ENCODE data around the gene IL25.

The IL25 gene

DNA sequence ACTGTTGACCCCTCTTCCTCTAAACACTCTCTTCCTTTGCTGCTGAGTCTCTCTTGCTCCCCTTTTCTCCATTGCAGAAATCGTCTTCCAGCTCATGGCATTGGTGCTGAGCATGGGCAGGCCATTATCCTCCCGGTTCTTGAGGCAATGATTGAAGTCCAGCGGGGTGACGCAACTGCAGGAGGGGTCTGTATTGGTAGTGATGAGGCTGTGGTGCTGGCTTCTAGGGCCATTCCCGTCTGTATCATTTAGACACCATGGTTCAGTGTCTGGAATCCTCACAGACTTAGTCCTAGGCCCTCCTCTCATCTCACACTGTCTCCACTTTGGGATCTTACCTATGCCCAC is 19.2 kb upstream of the IL25 start:
- H3K4me3 ChIP-seq (ENCODE audit: insufficient read depth, low read depth, low read length), result no peak overlapping the region
- H3K27ac ChIP-seq (ENCODE audit: insufficient read depth, low read depth, low read length, poor library complexity, severe bottlenecking), result no peak overlapping the region
- H3K36me3 ChIP-seq (ENCODE audit: control insufficient read depth, insufficient read depth, low read length), result peaks cover 7% of the 10 kb centered on the region
- 87 to 91% methylated on average over 5 of the region's 5 CpGs for WGBS, 2 experiments
- no peaks in the 10 kb centered on the region for H3K9me3 ChIP-seq (ENCODE audit: control insufficient read depth, low read length)
- H3K27me3 ChIP-seq (ENCODE audit: control insufficient read depth, insufficient read depth, low read length, poor library complexity, severe bottlenecking), result peaks cover 9% of the 10 kb centered on the region
- H3K4me1 ChIP-seq (ENCODE audit: control insufficient read depth, insufficient read depth, low read length), result no peaks in the 10 kb centered on the region

DNA sequence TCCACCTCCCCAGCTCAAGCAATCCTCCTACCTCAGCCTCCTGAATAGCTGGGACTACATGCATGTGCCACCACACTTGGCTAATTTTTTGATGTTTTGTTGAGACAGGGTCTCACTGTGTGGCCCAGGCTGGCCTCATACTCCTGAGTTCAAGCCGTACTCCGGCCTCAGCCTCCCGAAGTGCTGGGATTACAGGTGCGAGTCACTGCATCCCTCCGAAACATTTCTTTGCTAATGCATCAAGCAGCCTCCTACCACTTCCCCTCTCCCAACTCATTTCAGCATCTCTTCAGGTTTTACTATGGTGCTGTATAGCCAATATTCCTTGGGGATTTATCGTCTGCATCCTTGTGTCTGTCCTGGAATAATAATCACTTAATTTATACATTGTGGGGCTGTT is 17.6 kb upstream of the IL25 start:
- 92 to 95% methylated on average over 5 to 6 of the region's 6 CpGs for WGBS, 2 experiments
- peaks cover 9% of the 10 kb centered on the region for H3K27me3 ChIP-seq (ENCODE audit: control insufficient read depth, insufficient read depth, low read length, poor library complexity, severe bottlenecking)
- no peak overlapping the region for H3K27ac ChIP-seq (ENCODE audit: insufficient read depth, low read depth, low read length, poor library complexity, severe bottlenecking)
- no peaks in the 10 kb centered on the region for H3K4me1 ChIP-seq (ENCODE audit: control insufficient read depth, insufficient read depth, low read length)
- no peaks in the 10 kb centered on the region for H3K9me3 ChIP-seq (ENCODE audit: control insufficient read depth, low read length)
- peaks cover 16% of the 10 kb centered on the region for H3K36me3 ChIP-seq (ENCODE audit: control insufficient read depth, insufficient read depth, low read length)
- no peak overlapping the region for H3K4me3 ChIP-seq (ENCODE audit: insufficient read depth, low read depth, low read length)

DNA sequence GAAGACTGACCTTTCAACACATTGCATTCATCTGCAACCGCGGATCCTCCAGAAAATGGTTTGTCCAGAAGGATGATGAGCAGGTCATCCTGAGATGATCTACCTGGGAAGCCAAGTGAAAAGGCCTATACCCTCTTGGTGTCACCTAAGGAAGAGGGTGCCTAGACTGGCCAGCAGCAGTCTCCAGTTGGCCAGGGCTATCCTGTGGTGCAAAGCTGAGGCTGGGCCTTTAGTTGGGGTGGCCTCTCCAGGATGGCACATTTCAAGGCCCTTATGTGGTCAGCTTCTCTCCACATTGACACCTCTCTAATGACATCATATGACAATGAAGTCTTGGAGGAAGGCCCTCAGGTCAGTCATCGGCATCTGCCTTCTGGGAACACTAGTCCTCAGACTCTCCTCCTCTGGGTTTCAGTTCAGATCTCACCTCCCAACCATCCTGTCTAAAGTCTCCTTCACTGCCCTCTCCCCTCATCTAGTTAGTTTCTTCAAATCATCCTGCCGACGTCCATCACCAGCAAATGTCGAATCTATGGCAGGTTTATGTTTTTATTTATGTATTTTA is 16.7 kb upstream of the IL25 start:
- peaks cover 17% of the 10 kb centered on the region for H3K36me3 ChIP-seq (ENCODE audit: control insufficient read depth, insufficient read depth, low read length)

DNA sequence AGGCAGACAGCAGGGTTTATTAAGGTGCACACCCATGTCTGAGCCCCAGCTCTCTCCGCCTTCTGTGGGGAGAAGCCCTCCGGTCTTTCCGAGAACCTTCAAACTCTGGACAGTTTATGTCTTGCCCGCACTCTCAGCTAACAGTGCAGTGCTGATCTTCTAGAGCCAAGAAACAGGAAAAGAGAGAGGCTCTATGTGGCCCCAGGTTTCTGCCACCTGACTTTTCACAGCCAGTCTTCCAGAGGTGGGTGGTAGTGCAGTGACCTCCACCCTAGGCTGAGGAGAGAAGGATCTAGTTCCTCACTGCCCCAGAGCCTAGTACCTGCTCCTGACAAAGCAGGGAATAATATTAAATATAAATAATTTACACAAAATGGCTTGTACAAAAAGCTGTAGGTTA is 15.9 kb upstream of the IL25 start:
- H3K27me3 ChIP-seq (ENCODE audit: control insufficient read depth, insufficient read depth, low read length, poor library complexity, severe bottlenecking), result peaks cover 3% of the 10 kb centered on the region
- WGBS, 2 experiments, result 96 to 98% methylated on average over 4 of the region's 4 CpGs
- H3K4me1 ChIP-seq (ENCODE audit: control insufficient read depth, insufficient read depth, low read length), result peaks cover 9% of the 10 kb centered on the region
- H3K4me3 ChIP-seq (ENCODE audit: insufficient read depth, low read depth, low read length), result no peak overlapping the region
- no peak overlapping the region for H3K27ac ChIP-seq (ENCODE audit: insufficient read depth, low read depth, low read length, poor library complexity, severe bottlenecking)
- H3K36me3 ChIP-seq (ENCODE audit: control insufficient read depth, insufficient read depth, low read length), result peaks cover 20% of the 10 kb centered on the region
- no peaks in the 10 kb centered on the region for H3K9me3 ChIP-seq (ENCODE audit: control insufficient read depth, low read length)

More for the DNA sequence above, 16.7 kb upstream of the IL25 start:
- Histone ChIP-seq H3K27me3 (ENCODE audit: control insufficient read depth, insufficient read depth, low read length, poor library complexity, severe bottlenecking) (peaks cover 9% of the 10 kb centered on the region), H3K4me1 (ENCODE audit: control insufficient read depth, insufficient read depth, low read length) (peaks cover 3% of the 10 kb centered on the region), H3K27ac (ENCODE audit: insufficient read depth, low read depth, low read length, poor library complexity, severe bottlenecking) (no peak overlapping the region), H3K9me3 (ENCODE audit: control insufficient read depth, low read length) (no peaks in the 10 kb centered on the region), H3K4me3 (ENCODE audit: insufficient read depth, low read depth, low read length) (no peak overlapping the region)
- WGBS, 2 experiments, result 95 to 97% methylated on average over 3 to 6 of the region's 6 CpGs

DNA sequence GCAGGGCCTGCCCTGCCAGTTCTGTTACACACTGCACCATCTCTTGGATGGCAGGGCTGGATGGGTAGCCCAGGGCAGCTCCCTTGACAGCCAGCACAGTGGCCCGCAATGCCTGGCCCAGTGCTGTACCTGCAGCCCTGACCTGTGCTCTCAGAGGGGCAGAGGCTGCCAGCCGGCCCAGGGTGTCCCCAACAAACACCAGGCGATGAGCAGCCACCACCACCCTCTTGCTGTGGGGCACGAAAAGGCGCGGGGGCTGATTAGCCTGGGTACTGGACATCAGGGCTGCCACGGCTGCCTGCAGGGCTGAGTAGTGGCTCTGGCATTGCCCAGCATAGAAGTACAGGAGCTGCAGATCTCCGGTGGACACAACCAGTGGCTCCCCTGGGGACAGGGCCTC is 15.3 kb upstream of the IL25 start:
- Histone ChIP-seq H3K27me3 (ENCODE audit: control insufficient read depth, insufficient read depth, low read length, poor library complexity, severe bottlenecking) (no peaks in the 10 kb centered on the region), H3K36me3 (ENCODE audit: control insufficient read depth, insufficient read depth, low read length) (peaks cover 20% of the 10 kb centered on the region), H3K9me3 (ENCODE audit: control insufficient read depth, low read length) (no peaks in the 10 kb centered on the region), H3K4me3 (ENCODE audit: insufficient read depth, low read depth, low read length) (no peak overlapping the region), H3K4me1 (ENCODE audit: control insufficient read depth, insufficient read depth, low read length) (peaks cover 15% of the 10 kb centered on the region), H3K27ac (ENCODE audit: insufficient read depth, low read depth, low read length, poor library complexity, severe bottlenecking) (no peak overlapping the region)
- 95% methylated on average over 8 of the region's 8 CpGs for WGBS, 2 experiments

DNA sequence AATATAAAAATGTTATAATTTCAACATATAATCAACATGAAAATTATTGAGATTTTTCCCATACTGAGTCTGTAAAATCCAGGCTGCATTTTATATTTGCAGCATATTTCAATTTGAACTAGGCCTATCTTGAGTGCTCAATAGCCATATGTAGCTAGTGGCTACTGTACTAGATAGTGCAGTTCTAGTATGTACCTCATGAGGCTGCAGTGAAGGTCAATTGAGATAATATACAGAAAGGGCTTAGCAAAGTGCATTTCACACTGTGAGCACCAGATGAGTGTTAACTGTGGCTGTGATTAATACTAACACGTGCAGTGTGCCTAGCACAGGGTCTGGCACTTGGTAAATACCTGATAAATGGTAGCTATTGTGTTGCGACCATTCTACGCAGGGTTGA is 14.6 kb upstream of the IL25 start:
- no peaks in the 10 kb centered on the region for H3K27me3 ChIP-seq (ENCODE audit: control insufficient read depth, insufficient read depth, low read length, poor library complexity, severe bottlenecking)
- H3K4me3 ChIP-seq (ENCODE audit: insufficient read depth, low read depth, low read length), result no peak overlapping the region
- H3K27ac ChIP-seq (ENCODE audit: insufficient read depth, low read depth, low read length, poor library complexity, severe bottlenecking), result no peak overlapping the region
- peaks cover 20% of the 10 kb centered on the region for H3K36me3 ChIP-seq (ENCODE audit: control insufficient read depth, insufficient read depth, low read length)
- 95 to 96% methylated on average over 3 of the region's 3 CpGs for WGBS, 2 experiments
- peaks cover 16% of the 10 kb centered on the region for H3K4me1 ChIP-seq (ENCODE audit: control insufficient read depth, insufficient read depth, low read length)
- H3K9me3 ChIP-seq (ENCODE audit: control insufficient read depth, low read length), result no peaks in the 10 kb centered on the region

DNA sequence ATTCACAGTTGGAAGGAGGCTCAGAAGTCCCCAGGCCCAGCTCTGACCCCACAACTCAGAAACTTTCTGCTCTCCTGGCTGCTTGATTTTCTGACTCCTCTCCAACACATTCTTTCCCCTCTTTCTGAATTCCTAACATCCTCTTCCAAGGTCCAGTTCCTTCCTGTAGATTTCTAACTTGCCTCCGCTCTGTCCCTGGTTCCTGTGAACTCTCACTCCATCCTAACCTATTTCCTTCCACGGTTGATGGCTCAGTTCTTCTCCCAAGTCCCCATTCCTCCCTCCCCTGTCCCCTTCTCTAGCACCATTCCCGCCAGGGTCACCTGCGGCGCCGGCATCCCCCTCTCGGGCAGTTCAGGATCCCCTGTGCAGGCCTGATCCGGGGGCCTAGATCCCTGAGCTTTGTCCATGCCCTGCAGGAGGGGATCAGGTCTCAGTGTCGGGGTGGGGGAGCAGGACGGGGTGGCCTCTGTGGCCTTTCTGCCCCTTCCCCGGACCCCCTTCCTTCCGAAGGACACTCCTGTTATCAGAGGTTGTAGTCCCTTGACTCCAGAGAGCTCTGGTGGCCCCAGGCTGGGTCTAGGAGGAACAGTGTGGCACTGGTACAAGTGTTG is 13.9 kb upstream of the IL25 start:
- Histone ChIP-seq H3K9me3 (ENCODE audit: control insufficient read depth, low read length) (no peaks in the 10 kb centered on the region), H3K36me3 (ENCODE audit: control insufficient read depth, insufficient read depth, low read length) (peaks cover 20% of the 10 kb centered on the region), H3K4me1 (ENCODE audit: control insufficient read depth, insufficient read depth, low read length) (peaks cover 23% of the 10 kb centered on the region), H3K27ac (ENCODE audit: insufficient read depth, low read depth, low read length, poor library complexity, severe bottlenecking) (no peak overlapping the region), H3K4me3 (ENCODE audit: insufficient read depth, low read depth, low read length) (no peak overlapping the region), H3K27me3 (ENCODE audit: control insufficient read depth, insufficient read depth, low read length, poor library complexity, severe bottlenecking) (no peaks in the 10 kb centered on the region)
- 95 to 97% methylated on average over 12 of the region's 12 CpGs for WGBS, 2 experiments

DNA sequence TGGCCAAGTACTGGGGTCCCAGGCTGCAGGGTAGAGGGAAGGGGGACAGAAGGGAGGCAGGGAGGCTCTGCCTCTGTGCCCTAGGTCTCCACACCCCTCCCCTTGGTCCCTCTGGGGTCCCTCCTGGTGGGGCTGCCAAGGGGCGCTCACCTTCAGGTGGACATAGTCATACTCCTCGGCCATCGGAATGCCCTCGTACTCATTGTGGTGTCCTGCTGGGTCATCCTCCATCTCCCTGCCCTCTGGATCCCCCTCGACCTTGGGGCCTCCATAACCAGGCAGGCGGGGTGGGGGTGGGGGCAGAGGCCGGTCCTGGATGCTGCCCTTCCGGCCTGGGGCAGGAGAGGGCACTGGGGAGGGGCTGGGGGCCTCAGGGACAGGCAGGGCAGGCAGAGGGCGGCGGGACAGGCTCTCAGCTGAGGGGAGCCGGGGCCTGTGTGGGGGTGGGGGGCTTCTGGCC is 13.4 kb upstream of the IL25 start:
- H3K4me1 ChIP-seq (ENCODE audit: control insufficient read depth, insufficient read depth, low read length), result peaks cover 28% of the 10 kb centered on the region
- H3K36me3 ChIP-seq (ENCODE audit: control insufficient read depth, insufficient read depth, low read length), result peaks cover 20% of the 10 kb centered on the region
- H3K9me3 ChIP-seq (ENCODE audit: control insufficient read depth, low read length), result no peaks in the 10 kb centered on the region
- WGBS, 2 experiments, result 94 to 95% methylated on average over 11 of the region's 11 CpGs
- no peak overlapping the region for H3K27ac ChIP-seq (ENCODE audit: insufficient read depth, low read depth, low read length, poor library complexity, severe bottlenecking)
- no peak overlapping the region for H3K4me3 ChIP-seq (ENCODE audit: insufficient read depth, low read depth, low read length)
- no peaks in the 10 kb centered on the region for H3K27me3 ChIP-seq (ENCODE audit: control insufficient read depth, insufficient read depth, low read length, poor library complexity, severe bottlenecking)

DNA sequence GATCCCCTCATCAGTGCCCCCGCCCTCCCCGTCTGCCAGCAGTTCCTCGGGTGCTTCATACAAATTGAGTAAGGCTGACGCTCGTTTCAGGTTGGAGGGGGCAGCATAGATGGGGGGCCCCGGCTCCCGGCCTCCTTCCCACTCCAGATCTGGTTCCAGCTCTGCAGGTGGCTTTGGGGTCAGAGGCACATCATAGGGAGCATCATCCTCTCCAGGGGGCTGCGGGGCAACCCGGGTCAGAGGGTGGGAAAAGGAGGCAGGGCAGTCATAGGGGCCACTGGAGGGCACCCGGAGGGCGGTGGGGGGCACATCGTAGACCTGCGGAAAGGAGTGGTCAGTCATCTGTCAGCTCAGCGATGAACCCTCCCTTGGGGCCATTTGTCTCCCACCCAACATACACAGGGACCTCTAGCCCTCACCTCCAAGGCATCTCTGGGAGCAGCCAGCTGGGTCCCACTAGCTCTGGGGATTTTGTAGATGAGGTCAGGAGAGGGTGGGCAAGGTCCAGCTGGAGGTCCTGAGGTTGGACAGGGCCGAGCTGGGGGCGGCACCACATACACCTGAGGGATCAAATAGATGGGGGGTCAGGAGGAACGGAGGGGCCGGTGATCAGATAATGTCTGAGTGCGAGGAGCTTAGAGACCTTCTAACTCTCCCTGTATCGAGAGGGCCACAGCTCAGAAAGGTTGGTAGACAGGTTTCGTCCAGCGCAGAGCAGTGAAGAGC is 12.7 kb upstream of the IL25 start:
- H3K27me3 ChIP-seq (ENCODE audit: control insufficient read depth, insufficient read depth, low read length, poor library complexity, severe bottlenecking), result no peaks in the 10 kb centered on the region
- H3K4me1 ChIP-seq (ENCODE audit: control insufficient read depth, insufficient read depth, low read length), result peaks cover 31% of the 10 kb centered on the region
- H3K27ac ChIP-seq (ENCODE audit: insufficient read depth, low read depth, low read length, poor library complexity, severe bottlenecking), result no peak overlapping the region
- no peak overlapping the region for H3K4me3 ChIP-seq (ENCODE audit: insufficient read depth, low read depth, low read length)
- no peaks in the 10 kb centered on the region for H3K9me3 ChIP-seq (ENCODE audit: control insufficient read depth, low read length)
- 96% methylated on average over 22 of the region's 22 CpGs for WGBS, 2 experiments
- peaks cover 20% of the 10 kb centered on the region for H3K36me3 ChIP-seq (ENCODE audit: control insufficient read depth, insufficient read depth, low read length)

DNA sequence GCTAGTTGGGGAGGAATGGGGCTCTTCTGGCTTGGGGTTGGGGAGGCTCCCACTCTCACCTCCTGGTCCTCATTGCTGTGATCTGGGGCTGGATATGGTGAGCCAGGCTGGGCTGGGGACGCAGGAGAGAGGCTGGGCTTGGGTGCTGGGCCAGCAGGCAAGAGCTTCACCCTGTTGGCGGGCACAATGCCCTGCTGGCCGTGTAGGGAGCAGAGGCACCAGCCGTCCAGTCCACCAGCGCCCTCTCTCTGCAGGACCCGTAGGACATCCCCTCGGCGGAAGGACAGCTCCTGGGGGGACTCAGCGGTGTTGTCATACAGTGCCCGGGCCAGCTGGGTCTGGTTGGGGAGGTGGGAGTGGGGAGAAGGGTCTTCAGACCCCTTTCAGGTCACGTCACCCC is 12.1 kb upstream of the IL25 start:
- Histone ChIP-seq H3K27me3 (ENCODE audit: control insufficient read depth, insufficient read depth, low read length, poor library complexity, severe bottlenecking) (no peaks in the 10 kb centered on the region), H3K9me3 (ENCODE audit: control insufficient read depth, low read length) (no peaks in the 10 kb centered on the region), H3K36me3 (ENCODE audit: control insufficient read depth, insufficient read depth, low read length) (peaks cover 20% of the 10 kb centered on the region), H3K4me3 (ENCODE audit: insufficient read depth, low read depth, low read length) (no peak overlapping the region), H3K4me1 (ENCODE audit: control insufficient read depth, insufficient read depth, low read length) (peaks cover 31% of the 10 kb centered on the region), H3K27ac (ENCODE audit: insufficient read depth, low read depth, low read length, poor library complexity, severe bottlenecking) (peak overlapping the region; percentile 8)
- 89 to 90% methylated on average over 11 of the region's 11 CpGs for WGBS, 2 experiments
